GM10266 (cell line): ENCODE data around the gene SERPIND1.

Experiments used
- DNase-seq: peaks from one replicate; pipeline ENCODE4 v3.0.0; 2012; ENCODE audit errors: extremely low spot score
- TF ChIP-seq, protein P1 (sequence below): IDR thresholded peaks from 2 replicates; pipeline ENCODE4 v1.5.1; 2012; ENCODE audit warnings: mild to moderate bottlenecking, low read depth; ENCODE audit not compliant: control insufficient read depth, insufficient read depth; ENCODE audit errors: missing control alignments

SERPIND1 gene

DNA sequence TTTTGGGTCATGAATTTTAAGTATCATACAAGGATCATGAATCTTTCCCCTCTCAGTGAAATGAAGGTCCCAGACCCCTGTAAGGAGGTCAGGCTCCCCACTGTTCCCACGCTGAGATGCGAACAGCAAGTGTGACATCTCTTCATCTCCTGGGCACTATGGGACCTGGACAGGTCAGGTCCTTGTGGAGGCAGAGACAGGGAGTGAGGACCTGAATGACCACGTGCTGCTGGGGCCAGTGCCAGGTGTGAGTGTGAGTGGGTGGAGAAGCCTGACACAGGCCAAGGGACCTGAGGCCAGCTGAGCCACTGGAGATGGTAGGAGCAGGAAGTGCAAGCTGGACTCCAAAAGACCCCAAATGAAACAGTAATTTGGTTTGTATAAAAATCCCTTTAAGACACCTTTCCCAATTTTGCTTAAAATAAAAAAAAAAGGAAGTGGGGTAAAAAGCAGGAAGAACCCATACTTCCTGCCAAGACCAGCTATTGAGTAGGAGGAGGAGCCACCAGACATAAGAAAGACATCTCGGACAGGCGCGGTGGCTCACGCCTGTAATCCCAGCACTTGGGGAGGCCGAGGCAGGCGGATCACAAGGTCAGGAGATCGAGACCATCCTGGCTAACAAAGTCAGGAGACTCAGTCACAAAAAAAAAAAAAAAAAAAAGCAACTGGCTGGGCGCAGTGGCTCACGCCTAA is 35.4 kb upstream of the SERPIND1 start:
- TF ChIP-seq, protein P1, sequence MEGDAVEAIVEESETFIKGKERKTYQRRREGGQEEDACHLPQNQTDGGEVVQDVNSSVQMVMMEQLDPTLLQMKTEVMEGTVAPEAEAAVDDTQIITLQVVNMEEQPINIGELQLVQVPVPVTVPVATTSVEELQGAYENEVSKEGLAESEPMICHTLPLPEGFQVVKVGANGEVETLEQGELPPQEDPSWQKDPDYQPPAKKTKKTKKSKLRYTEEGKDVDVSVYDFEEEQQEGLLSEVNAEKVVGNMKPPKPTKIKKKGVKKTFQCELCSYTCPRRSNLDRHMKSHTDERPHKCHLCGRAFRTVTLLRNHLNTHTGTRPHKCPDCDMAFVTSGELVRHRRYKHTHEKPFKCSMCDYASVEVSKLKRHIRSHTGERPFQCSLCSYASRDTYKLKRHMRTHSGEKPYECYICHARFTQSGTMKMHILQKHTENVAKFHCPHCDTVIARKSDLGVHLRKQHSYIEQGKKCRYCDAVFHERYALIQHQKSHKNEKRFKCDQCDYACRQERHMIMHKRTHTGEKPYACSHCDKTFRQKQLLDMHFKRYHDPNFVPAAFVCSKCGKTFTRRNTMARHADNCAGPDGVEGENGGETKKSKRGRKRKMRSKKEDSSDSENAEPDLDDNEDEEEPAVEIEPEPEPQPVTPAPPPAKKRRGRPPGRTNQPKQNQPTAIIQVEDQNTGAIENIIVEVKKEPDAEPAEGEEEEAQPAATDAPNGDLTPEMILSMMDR = no peak
- DNase-seq = no peak

DNA sequence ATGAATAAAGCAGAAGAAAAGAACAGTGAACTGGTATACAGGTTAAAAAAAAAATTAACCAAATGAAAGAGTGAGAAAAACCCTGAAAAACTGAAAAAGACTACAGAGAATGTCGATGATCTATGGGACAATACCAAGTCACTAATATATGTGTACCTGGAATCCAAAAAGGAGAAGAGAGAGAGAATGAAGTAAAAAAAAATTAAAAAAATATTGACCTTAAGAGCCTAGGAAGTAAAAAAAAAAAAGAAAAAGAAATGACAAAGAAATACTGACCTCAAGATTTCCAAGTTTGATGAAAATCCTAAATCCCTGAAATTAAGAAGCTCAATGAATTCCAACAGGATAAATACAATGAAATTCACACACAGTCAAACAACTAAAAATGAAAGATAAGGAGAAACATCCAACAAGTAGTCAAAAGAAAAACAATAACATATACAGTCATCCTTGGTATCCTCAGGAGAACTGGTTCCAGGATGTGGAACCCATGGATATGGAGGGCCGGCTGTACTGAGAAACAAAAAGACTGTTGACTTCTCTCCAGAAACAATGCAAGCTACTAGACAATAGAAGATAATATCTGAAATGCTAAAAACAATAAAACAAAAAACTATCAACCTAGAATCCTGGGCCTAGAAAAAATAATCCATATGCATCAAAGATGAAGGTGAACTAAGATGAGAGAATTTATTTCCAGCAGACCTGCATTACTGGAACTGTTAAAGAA is 33.5 kb upstream of the SERPIND1 start:
- DNase-seq = no peak
- TF ChIP-seq, protein P1 = no peak

DNA sequence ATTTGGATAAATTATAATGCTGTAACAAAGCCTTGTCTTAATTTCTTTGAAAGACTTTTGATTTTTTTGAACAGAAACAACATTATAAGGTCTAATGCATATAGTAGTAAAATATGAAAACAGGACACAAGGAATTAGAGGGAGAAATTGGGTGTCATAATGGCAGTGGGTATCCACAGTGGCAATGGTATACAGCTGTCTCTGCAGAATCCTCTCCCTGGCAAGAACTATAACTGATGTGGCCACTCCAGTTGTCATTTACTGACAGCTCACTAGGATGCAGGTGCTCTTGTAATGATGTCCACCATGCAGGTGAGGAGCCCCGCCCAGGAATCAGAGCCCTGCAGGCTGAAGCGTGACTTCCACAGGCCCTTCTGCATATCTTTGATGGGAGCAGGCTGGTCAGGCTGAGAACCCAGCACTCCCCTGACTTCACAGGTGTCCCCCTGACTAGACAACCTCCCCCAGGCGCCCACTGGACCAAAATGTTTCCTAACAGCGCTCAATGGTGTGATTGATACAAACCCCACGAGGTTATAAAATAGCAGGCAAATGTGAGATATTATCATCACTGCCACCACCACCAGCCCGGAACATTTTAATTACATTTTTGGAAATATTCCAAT is 32.8 kb upstream of the SERPIND1 start:
- TF ChIP-seq, protein P1 = no peak
- no peak for DNase-seq

DNA sequence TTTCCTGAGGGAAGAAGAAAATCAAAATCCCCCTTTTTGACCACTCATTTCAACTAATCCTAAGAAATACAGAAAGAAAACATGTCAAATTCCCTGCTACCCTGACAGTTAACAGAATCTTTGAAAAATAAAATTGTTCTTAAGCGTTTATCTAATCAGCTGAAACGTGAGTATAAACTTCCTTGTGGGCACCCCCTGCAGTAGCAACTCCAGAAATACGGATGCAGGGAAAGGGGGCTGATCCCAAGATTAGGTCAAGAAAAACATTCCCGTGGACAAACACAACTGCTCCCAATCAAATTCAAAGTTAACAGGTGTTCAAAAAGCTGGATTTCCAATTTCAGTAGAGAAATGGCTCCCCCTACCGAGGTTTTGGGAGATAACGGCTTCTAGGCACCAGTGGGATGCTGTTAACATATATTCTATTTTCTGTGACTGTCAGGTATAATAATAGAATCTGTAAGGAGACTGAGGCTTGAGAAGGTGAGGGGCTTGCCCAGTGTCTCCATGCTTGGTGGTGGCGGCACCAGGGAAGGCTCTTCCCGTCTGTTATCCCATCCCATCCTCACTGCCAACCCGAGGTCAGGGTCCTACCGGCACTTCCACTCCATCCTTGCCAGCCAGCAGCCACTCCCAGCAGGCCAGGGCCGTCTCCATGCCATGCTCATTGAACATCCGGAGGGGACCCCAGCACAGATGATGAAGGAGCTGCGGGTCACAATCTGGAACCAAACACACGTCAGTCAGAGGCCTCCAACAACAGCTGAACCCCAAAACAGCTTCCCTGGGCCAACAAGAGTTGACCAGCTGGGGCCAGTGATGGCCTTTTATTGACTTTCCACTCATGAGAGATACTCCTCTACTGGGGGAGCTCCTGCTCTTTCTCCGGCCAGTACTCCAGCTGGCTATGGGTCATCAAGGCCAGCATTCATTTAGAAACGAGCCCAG is 32.0 kb upstream of the SERPIND1 start:
- DNase-seq = peak; percentile 58

DNA sequence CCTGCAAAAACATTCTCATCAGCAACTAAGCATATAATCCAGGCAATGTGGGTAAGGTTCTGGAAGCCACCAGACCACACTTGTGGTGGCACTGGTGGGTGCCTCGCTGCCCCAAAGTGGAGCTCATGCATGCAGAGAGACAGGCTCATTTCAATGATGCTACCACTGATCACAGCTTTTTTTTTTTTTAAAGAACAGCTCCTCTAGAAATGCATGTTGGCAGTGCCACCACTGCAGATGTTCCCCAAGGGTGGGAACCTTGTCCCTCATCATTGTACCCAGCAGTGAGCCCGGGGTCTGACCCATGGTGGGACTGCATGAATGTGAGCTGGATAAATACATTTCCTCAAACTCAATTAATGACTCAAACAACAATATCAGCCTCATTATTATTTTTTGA is 31.1 kb upstream of the SERPIND1 start:
- TF ChIP-seq, protein P1 = no peak
- DNase-seq = no peak

More for the DNA sequence above, 32.0 kb upstream of the SERPIND1 start:
- TF ChIP-seq, protein P1 = peak; percentile 49

DNA sequence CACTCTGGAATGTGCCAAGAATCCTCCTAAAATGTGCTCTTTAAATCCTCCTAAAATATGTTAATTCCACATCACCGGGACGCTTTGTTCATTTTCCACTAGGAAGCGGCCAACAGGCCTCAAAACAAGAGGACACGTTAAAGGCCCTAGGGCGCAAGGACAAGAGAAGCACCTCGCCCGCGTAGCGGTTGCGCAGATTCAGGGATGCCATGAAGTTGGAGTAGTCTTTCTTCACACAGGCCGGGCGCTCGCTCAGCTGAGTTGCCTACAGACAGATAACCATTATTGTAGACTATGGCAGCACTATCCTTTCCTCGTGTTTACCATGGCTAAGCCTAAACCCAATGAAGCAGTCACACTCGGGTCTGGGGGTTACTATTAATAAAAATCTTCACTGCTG is 29.5 kb upstream of the SERPIND1 start:
- TF ChIP-seq, protein P1 = no peak
- DNase-seq = no peak
